GM12873 (cell line): Measurements from ENCODE around the gene SIX6.

Source experiments
- CTCF ChIP-seq: IDR thresholded peaks from 2 replicates; pipeline ENCODE4 v1.5.1; 2012; ENCODE audit warnings: low read depth, mild to moderate bottlenecking, moderate library complexity, low read length, control low read depth; ENCODE audit not compliant: insufficient read depth; ENCODE audit errors: missing control alignments

SIX6 gene

GRCh38 chr14:60495946-60496345 lies 13.0 kb upstream of the SIX6 start:
- no peak for TF ChIP-seq CTCF

GRCh38 chr14:60502541-60502940 lies 6.4 kb upstream of the SIX6 start:
- TF ChIP-seq CTCF, result no peak

- TF ChIP-seq CTCF, result no peak
These were observed 3.5 kb upstream of the SIX6 start for GRCh38 chr14:60505448-60505847.

- no peak for TF ChIP-seq CTCF
These were observed 2.9 kb upstream of the SIX6 start for GRCh38 chr14:60506010-60506409.

GRCh38 chr14:60506462-60506984 lies 2.4 kb upstream of the SIX6 start:
- no peak for TF ChIP-seq CTCF

- TF ChIP-seq CTCF, result no peak
These were observed 1.7 kb upstream of the SIX6 start for GRCh38 chr14:60506985-60507829.

- TF ChIP-seq CTCF, result no peak
These were observed 611 bp upstream of the SIX6 start for GRCh38 chr14:60508363-60508706.
